ENCODE measurements around the gene SCIN. TPM values are rescaled to one million over a fixed set of nuclear protein-coding genes. Genes with fewer than 3 reads are reported as not detected.

The SCIN gene
- total RNA-seq, 1 experiment from 2014 or later, result not detected

GRCh38 chr7:12649348-12649747 is 78.8 kb downstream of the SCIN start:
- no TSS peak for BruUV-seq (replicated peaks)
- Mint-ChIP-seq H3K4me1 (ENCODE audit: insufficient read depth, unreplicated experiment) (peaks cover 10% of the 10 kb centered on the region), H3K4me3 (ENCODE audit: unreplicated experiment) (no peak overlapping the region), H3K36me3 (ENCODE audit: insufficient read depth, unreplicated experiment) (no peaks in the 10 kb centered on the region), H3K9me3 (ENCODE audit: unreplicated experiment) (no peaks in the 10 kb centered on the region), H3K27me3 (ENCODE audit: insufficient read depth, unreplicated experiment) (no peaks in the 10 kb centered on the region), H3K27ac (ENCODE audit: low read depth, unreplicated experiment) (no peak overlapping the region)
- intact Hi-C loops (cut with micrococcal nuclease), result no loop called here
- no peak for TF ChIP-seq CTCF (IDR thresholded peaks at IDR 0.05; ENCODE audit: unreplicated experiment)
- no peak for DNase-seq (ENCODE audit: unreplicated experiment)
- ChIA-PET CTCF (interaction anchor here (0.6 to 1.0 kb wide), 3 partner anchors 25 to 630 kb away, joined by 3 to 5 read pairs (median 3); no protein-coding TSS in a partner anchor), POLR2A (no interaction called here)

GRCh38 chr7:12650080-12650479 is 79.6 kb downstream of the SCIN start:
- DNase-seq (ENCODE audit: unreplicated experiment), result no peak
- no peaks in the 10 kb centered on the region for H3K9me3 Mint-ChIP-seq (ENCODE audit: unreplicated experiment)
- H3K36me3 Mint-ChIP-seq (ENCODE audit: insufficient read depth, unreplicated experiment), result no peaks in the 10 kb centered on the region
- CTCF ChIA-PET, result interaction anchor here (0.6 to 1.0 kb wide), 2 partner anchors 26 to 612 kb away, joined by 3 to 5 read pairs; no protein-coding TSS in a partner anchor
- no peak overlapping the region for H3K27ac Mint-ChIP-seq (ENCODE audit: low read depth, unreplicated experiment)
- BruUV-seq (replicated peaks), result no TSS peak
- H3K4me3 Mint-ChIP-seq (ENCODE audit: unreplicated experiment), result no peak overlapping the region
- intact Hi-C loops (cut with micrococcal nuclease), result no loop called here
- H3K4me1 Mint-ChIP-seq (ENCODE audit: insufficient read depth, unreplicated experiment), result peaks cover 10% of the 10 kb centered on the region
- POLR2A ChIA-PET, result no interaction called here
- no peaks in the 10 kb centered on the region for H3K27me3 Mint-ChIP-seq (ENCODE audit: insufficient read depth, unreplicated experiment)
- TF ChIP-seq CTCF (IDR thresholded peaks at IDR 0.05; ENCODE audit: unreplicated experiment), result no peak

- intact Hi-C loops (cut with micrococcal nuclease), result no loop called here
- no peaks in the 10 kb centered on the region for H3K9me3 Mint-ChIP-seq (ENCODE audit: unreplicated experiment)
- H3K36me3 Mint-ChIP-seq (ENCODE audit: insufficient read depth, unreplicated experiment), result no peaks in the 10 kb centered on the region
- H3K4me3 Mint-ChIP-seq (ENCODE audit: unreplicated experiment), result no peak overlapping the region
- CTCF ChIA-PET, result interaction anchor here (0.6 to 1.8 kb wide), 6 partner anchors 27 to 612 kb away, joined by 3 to 4 read pairs (median 4); no protein-coding TSS in a partner anchor
- BruUV-seq (replicated peaks), result no TSS peak
- H3K4me1 Mint-ChIP-seq (ENCODE audit: insufficient read depth, unreplicated experiment), result peaks cover 6% of the 10 kb centered on the region
- H3K27ac Mint-ChIP-seq (ENCODE audit: low read depth, unreplicated experiment), result no peak overlapping the region
- TF ChIP-seq CTCF (IDR thresholded peaks at IDR 0.05; ENCODE audit: unreplicated experiment), result no peak
- H3K27me3 Mint-ChIP-seq (ENCODE audit: insufficient read depth, unreplicated experiment), result no peaks in the 10 kb centered on the region
- no peak for DNase-seq (ENCODE audit: unreplicated experiment)
- POLR2A ChIA-PET, result interaction anchor here (0.7 kb wide), 2 partner anchors 30 to 244 kb away, joined by 3 read pairs; no protein-coding TSS in a partner anchor
These were observed 82.6 kb downstream of the SCIN start for GRCh38 chr7:12653110-12653509.

GRCh38 chr7:12653518-12653917 is 83.0 kb downstream of the SCIN start:
- no peaks in the 10 kb centered on the region for H3K9me3 Mint-ChIP-seq (ENCODE audit: unreplicated experiment)
- intact Hi-C loops (cut with micrococcal nuclease), result no loop called here
- no peaks in the 10 kb centered on the region for H3K27me3 Mint-ChIP-seq (ENCODE audit: insufficient read depth, unreplicated experiment)
- H3K4me3 Mint-ChIP-seq (ENCODE audit: unreplicated experiment), result no peak overlapping the region
- CTCF ChIA-PET, result interaction anchor here (0.6 to 1.8 kb wide), 7 partner anchors 15 to 612 kb away, joined by 3 to 4 read pairs (median 3); no protein-coding TSS in a partner anchor
- DNase-seq (ENCODE audit: unreplicated experiment), result peak; percentile 60
- TF ChIP-seq CTCF (IDR thresholded peaks at IDR 0.05; ENCODE audit: unreplicated experiment), result no peak
- H3K36me3 Mint-ChIP-seq (ENCODE audit: insufficient read depth, unreplicated experiment), result no peaks in the 10 kb centered on the region
- POLR2A ChIA-PET, result interaction anchor here (0.7 kb wide), 1 partner anchor 243 kb away, joined by 3 read pairs; no protein-coding TSS in a partner anchor
- no peak overlapping the region for H3K27ac Mint-ChIP-seq (ENCODE audit: low read depth, unreplicated experiment)
- peaks cover 6% of the 10 kb centered on the region for H3K4me1 Mint-ChIP-seq (ENCODE audit: insufficient read depth, unreplicated experiment)
- no TSS peak for BruUV-seq (replicated peaks)

Data from MCF 10A (cell line).